Mucosa of stomach (tissue), 1 donor: ENCODE measurements around the gene NUTM1.

Experiments
- H3K27me3 ChIP-seq: one replicate; pipeline ENCODE4 v1.7.0; 2013; ENCODE audit warnings: mild to moderate bottlenecking, low read length; ENCODE audit not compliant: control insufficient read depth, insufficient read depth
- H3K36me3 ChIP-seq: one replicate; pipeline ENCODE4 v1.7.0; 2013; ENCODE audit warnings: low read length; ENCODE audit not compliant: control insufficient read depth, insufficient read depth
- H3K4me1 ChIP-seq: one replicate; pipeline ENCODE4 v1.7.0; 2013; ENCODE audit warnings: mild to moderate bottlenecking, low read length; ENCODE audit not compliant: control insufficient read depth, insufficient read depth
- H3K4me3 ChIP-seq: one replicate; pipeline ENCODE4 v1.7.0; 2013; ENCODE audit warnings: low read length
- H3K9ac ChIP-seq: one replicate; pipeline ENCODE4 v1.7.0; 2013; ENCODE audit warnings: mild to moderate bottlenecking, low read length, moderate library complexity
- H3K9me3 ChIP-seq: one replicate; pipeline ENCODE4 v1.7.0; 2013; ENCODE audit warnings: mild to moderate bottlenecking, low read length, moderate library complexity; ENCODE audit not compliant: control insufficient read depth
- donor health status: Pancreatic carcinoma.

NUTM1 gene

GRCh38 chr15:34358948-34359347 is 15.8 kb downstream of the NUTM1 start:
- H3K4me1 ChIP-seq, result peaks cover 50% of the 10 kb centered on the region
- no peaks in the 10 kb centered on the region for H3K27me3 ChIP-seq
- peaks cover 41% of the 10 kb centered on the region for H3K36me3 ChIP-seq

GRCh38 chr15:34359416-34359815 is 16.3 kb downstream of the NUTM1 start:
- Histone ChIP-seq H3K36me3 (peaks cover 41% of the 10 kb centered on the region), H3K9me3 (no peaks in the 10 kb centered on the region), H3K4me1 (peaks cover 53% of the 10 kb centered on the region), H3K27me3 (no peaks in the 10 kb centered on the region), H3K9ac (no peak overlapping the region), H3K4me3 (no peak overlapping the region)

More at GRCh38 chr15:34358948-34359347, 15.8 kb downstream of the NUTM1 start:
- no peak overlapping the region for H3K4me3 ChIP-seq
- H3K9ac ChIP-seq, result no peak overlapping the region
- no peaks in the 10 kb centered on the region for H3K9me3 ChIP-seq

- H3K4me3 ChIP-seq, result no peak overlapping the region
- H3K9ac ChIP-seq, result no peak overlapping the region
- H3K4me1 ChIP-seq, result peaks cover 61% of the 10 kb centered on the region
- H3K27me3 ChIP-seq, result no peaks in the 10 kb centered on the region
- no peaks in the 10 kb centered on the region for H3K9me3 ChIP-seq
- peaks cover 40% of the 10 kb centered on the region for H3K36me3 ChIP-seq
These were observed 17.2 kb downstream of the NUTM1 start for GRCh38 chr15:34360298-34360697.

GRCh38 chr15:34361278-34361677 is 18.2 kb downstream of the NUTM1 start:
- no peak overlapping the region for H3K4me3 ChIP-seq
- H3K9me3 ChIP-seq, result no peaks in the 10 kb centered on the region
- H3K9ac ChIP-seq, result peak overlapping the region; percentile 77
- H3K4me1 ChIP-seq, result peaks cover 70% of the 10 kb centered on the region
- H3K27me3 ChIP-seq, result no peaks in the 10 kb centered on the region
- H3K36me3 ChIP-seq, result peaks cover 31% of the 10 kb centered on the region

- H3K4me3 ChIP-seq, result peak overlapping the region; percentile 20
These were observed 19.1 kb downstream of the NUTM1 start for GRCh38 chr15:34362047-34362773.

GRCh38 chr15:34364041-34364440 is 20.9 kb downstream of the NUTM1 start:
- no peak overlapping the region for H3K4me3 ChIP-seq
- H3K9ac ChIP-seq, result no peak overlapping the region
- H3K27me3 ChIP-seq, result no peaks in the 10 kb centered on the region
- H3K36me3 ChIP-seq, result peaks cover 15% of the 10 kb centered on the region
- no peaks in the 10 kb centered on the region for H3K9me3 ChIP-seq
- peaks cover 76% of the 10 kb centered on the region for H3K4me1 ChIP-seq

More at GRCh38 chr15:34362047-34362773, 19.1 kb downstream of the NUTM1 start:
- peak overlapping the region; percentile 77 for H3K9ac ChIP-seq
- H3K4me1 ChIP-seq, result peaks cover 70% of the 10 kb centered on the region
- H3K36me3 ChIP-seq, result peaks cover 23% of the 10 kb centered on the region
- no peaks in the 10 kb centered on the region for H3K9me3 ChIP-seq
- no peaks in the 10 kb centered on the region for H3K27me3 ChIP-seq

GRCh38 chr15:34365091-34365825 is 22.1 kb downstream of the NUTM1 start:
- H3K4me1 ChIP-seq, result peaks cover 64% of the 10 kb centered on the region
- H3K36me3 ChIP-seq, result peaks cover 15% of the 10 kb centered on the region
- H3K9me3 ChIP-seq, result no peaks in the 10 kb centered on the region
- peak overlapping the region; percentile 66 for H3K4me3 ChIP-seq
- no peaks in the 10 kb centered on the region for H3K27me3 ChIP-seq
- H3K9ac ChIP-seq, result peak overlapping the region; percentile 83

GRCh38 chr15:34365836-34366235 is 22.7 kb downstream of the NUTM1 start:
- peak overlapping the region; percentile 66 for H3K4me3 ChIP-seq
- H3K9me3 ChIP-seq, result no peaks in the 10 kb centered on the region
- peak overlapping the region; percentile 83 for H3K9ac ChIP-seq
- H3K36me3 ChIP-seq, result peaks cover 15% of the 10 kb centered on the region
- no peaks in the 10 kb centered on the region for H3K27me3 ChIP-seq
- peaks cover 58% of the 10 kb centered on the region for H3K4me1 ChIP-seq

GRCh38 chr15:34366271-34367065 is 23.4 kb downstream of the NUTM1 start:
- H3K4me1 ChIP-seq, result peaks cover 52% of the 10 kb centered on the region
- no peaks in the 10 kb centered on the region for H3K9me3 ChIP-seq
- peak overlapping the region; percentile 91 for H3K4me3 ChIP-seq
- H3K9ac ChIP-seq, result peak overlapping the region; percentile 83
- no peaks in the 10 kb centered on the region for H3K27me3 ChIP-seq
- peaks cover 15% of the 10 kb centered on the region for H3K36me3 ChIP-seq

GRCh38 chr15:34367101-34368081 is 24.3 kb downstream of the NUTM1 start, which contains the start of gene LPCAT4:
Gene LPCAT4 (minus strand): TSS chr15:34367196. CDS start chr15:34367100, 96 bp downstream.
- peak within 1 kb of the TSS; percentile 91 for H3K4me3 ChIP-seq
- peaks cover 10% of the 10 kb centered on the region for H3K36me3 ChIP-seq
- H3K27me3 ChIP-seq, result no peaks in the 10 kb centered on the region
- H3K9ac ChIP-seq, result peak within 1 kb of the TSS; percentile 92
- peaks cover 43% of the 10 kb centered on the region for H3K4me1 ChIP-seq
- H3K9me3 ChIP-seq, result no peaks in the 10 kb centered on the region

- no peak overlapping the region for H3K9ac ChIP-seq
- no peaks in the 10 kb centered on the region for H3K36me3 ChIP-seq
- no peak overlapping the region for H3K4me3 ChIP-seq
- no peaks in the 10 kb centered on the region for H3K27me3 ChIP-seq
- H3K4me1 ChIP-seq, result peaks cover 19% of the 10 kb centered on the region
- no peaks in the 10 kb centered on the region for H3K9me3 ChIP-seq
These were observed 27.0 kb downstream of the NUTM1 start for GRCh38 chr15:34370129-34370528.
